Measurements from ENCODE around the gene ARID3C.

ARID3C gene

GRCh38 chr9:34582787-34583186 is 46.1 kb downstream of the ARID3C start:
- peaks cover 0 to 99% of the 10 kb centered on the region in 2 donors for H3K27me3 ChIP-seq
- no peaks in the 10 kb centered on the region for H3K9me3 ChIP-seq
- no peak overlapping the region for H3K4me3 ChIP-seq
- peaks cover 0 to 10% (median 8%) of the 10 kb centered on the region in 4 donors for H3K4me1 ChIP-seq
- no peaks in the 10 kb centered on the region for H3K36me3 ChIP-seq
- intact Hi-C loops (cut with DNase I; ENCODE audit: low total_unique reads), result no loop called here
- DNase-seq, result no peak
- TF ChIP-seq, protein P1, sequence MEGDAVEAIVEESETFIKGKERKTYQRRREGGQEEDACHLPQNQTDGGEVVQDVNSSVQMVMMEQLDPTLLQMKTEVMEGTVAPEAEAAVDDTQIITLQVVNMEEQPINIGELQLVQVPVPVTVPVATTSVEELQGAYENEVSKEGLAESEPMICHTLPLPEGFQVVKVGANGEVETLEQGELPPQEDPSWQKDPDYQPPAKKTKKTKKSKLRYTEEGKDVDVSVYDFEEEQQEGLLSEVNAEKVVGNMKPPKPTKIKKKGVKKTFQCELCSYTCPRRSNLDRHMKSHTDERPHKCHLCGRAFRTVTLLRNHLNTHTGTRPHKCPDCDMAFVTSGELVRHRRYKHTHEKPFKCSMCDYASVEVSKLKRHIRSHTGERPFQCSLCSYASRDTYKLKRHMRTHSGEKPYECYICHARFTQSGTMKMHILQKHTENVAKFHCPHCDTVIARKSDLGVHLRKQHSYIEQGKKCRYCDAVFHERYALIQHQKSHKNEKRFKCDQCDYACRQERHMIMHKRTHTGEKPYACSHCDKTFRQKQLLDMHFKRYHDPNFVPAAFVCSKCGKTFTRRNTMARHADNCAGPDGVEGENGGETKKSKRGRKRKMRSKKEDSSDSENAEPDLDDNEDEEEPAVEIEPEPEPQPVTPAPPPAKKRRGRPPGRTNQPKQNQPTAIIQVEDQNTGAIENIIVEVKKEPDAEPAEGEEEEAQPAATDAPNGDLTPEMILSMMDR (IDR thresholded peaks at IDR 0.05), result no peak
- no peak overlapping the region for H3K27ac ChIP-seq

GRCh38 chr9:34581318-34581717 is 47.5 kb downstream of the ARID3C start:
- Histone ChIP-seq H3K27me3 (peaks cover 0 to 99% of the 10 kb centered on the region in 2 donors), H3K4me3 (no peak overlapping the region), H3K36me3 (no peaks in the 10 kb centered on the region), H3K4me1 (peaks cover 0 to 13% (median 11%) of the 10 kb centered on the region in 4 donors), H3K27ac (no peak overlapping the region), H3K9me3 (no peaks in the 10 kb centered on the region)
- DNase-seq, result no peak
- TF ChIP-seq, protein P1 (IDR thresholded peaks at IDR 0.05), result no peak
- intact Hi-C loops (cut with DNase I; ENCODE audit: low total_unique reads), result no loop called here

- Histone ChIP-seq H3K36me3 (no peaks in the 10 kb centered on the region), H3K9me3 (no peaks in the 10 kb centered on the region), H3K4me1 (peaks cover 0 to 13% (median 11%) of the 10 kb centered on the region in 4 donors), H3K4me3 (no peak overlapping the region), H3K27me3 (peaks cover 0 to 98% of the 10 kb centered on the region in 2 donors), H3K27ac (no peak overlapping the region)
- TF ChIP-seq, protein P1 (IDR thresholded peaks at IDR 0.05), result no peak
- DNase-seq, result no peak
- intact Hi-C loops (cut with DNase I; ENCODE audit: low total_unique reads), result no loop called here
Observed at GRCh38 chr9:34580358-34580757, 48.5 kb downstream of the ARID3C start.

DNA sequence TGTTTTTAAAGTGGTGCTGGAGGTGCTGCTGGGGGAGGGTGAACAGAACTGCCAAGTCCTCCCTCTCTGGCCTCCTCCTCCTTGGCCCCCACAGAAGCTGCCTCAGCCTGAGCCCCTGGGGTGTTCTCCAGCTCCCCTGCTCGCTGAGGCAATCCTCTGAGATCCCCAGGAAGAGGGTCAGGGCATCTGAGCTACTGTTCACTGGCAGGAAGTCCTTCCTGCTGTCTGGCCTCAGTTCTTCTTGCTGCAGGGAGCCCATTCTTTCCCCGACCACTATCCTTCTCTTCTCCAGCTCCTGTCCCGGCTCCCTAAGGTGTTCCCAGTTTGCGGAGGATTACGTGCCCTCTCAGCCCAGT is 49.1 kb downstream of the ARID3C start:
- Histone ChIP-seq H3K36me3 (no peaks in the 10 kb centered on the region), H3K9me3 (no peaks in the 10 kb centered on the region), H3K27ac (no peak overlapping the region), H3K4me3 (no peak overlapping the region), H3K4me1 (peaks cover 0 to 13% (median 11%) of the 10 kb centered on the region in 4 donors), H3K27me3 (peaks cover 0 to 97% of the 10 kb centered on the region in 2 donors)
- TF ChIP-seq, protein P1 (IDR thresholded peaks at IDR 0.05), result no peak
- intact Hi-C loops (cut with DNase I; ENCODE audit: low total_unique reads), result no loop called here
- DNase-seq, result no peak

DNA sequence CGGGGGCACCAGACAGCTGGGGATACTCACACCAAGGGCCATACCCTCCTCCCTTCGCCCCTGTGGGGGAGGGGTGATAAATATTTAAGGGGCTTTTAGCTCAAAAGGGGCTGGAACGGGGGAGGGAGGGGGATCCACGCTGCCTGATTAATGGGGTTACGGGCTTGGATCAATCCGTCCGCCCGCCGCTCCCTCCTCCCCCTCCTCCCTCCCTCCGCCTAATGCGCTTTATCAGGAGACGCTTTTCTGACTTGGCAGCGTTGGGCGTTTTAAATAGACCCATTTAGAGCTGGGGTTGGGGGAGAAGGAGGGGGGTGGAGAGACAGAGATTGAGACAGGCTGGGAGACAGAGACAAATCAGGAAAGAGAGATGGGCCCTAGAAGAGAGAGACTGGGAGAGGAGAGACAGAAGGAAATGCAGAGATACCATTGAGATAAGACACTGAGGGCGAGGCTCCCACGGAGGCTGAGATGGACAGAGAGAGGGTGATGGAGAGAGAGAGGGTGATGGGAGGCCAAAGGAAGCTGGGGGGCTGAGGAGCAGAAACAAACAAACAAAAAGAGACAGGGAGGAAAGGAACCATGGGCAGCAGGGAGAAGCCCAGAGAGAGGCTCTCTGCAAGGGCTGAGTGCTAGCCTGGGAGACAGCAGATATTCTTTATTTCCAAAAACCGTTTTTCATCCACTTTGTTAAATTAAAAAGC is 49.6 kb downstream of the ARID3C start:
- H3K27me3 ChIP-seq, result peaks cover 0 to 97% of the 10 kb centered on the region in 2 donors
- intact Hi-C loops (cut with DNase I; ENCODE audit: low total_unique reads), result no loop called here
- H3K4me1 ChIP-seq, result peaks cover 0 to 13% (median 11%) of the 10 kb centered on the region in 4 donors
- H3K4me3 ChIP-seq, result no peak overlapping the region
- TF ChIP-seq, protein P1 (IDR thresholded peaks at IDR 0.05), result no peak
- no peaks in the 10 kb centered on the region for H3K36me3 ChIP-seq
- H3K27ac ChIP-seq, result no peak overlapping the region
- no peaks in the 10 kb centered on the region for H3K9me3 ChIP-seq
- DNase-seq, result no peak

All from tibial artery (tissue), 4 donors.